NCI-H1092 (cell line): ENCODE results near the gene TSHR.

ENCODE experiments used
- DNase-seq: peaks from one replicate; lab custom pipeline; 2025; lab: John Stamatoyannopoulos, UW

The TSHR gene

DNA sequence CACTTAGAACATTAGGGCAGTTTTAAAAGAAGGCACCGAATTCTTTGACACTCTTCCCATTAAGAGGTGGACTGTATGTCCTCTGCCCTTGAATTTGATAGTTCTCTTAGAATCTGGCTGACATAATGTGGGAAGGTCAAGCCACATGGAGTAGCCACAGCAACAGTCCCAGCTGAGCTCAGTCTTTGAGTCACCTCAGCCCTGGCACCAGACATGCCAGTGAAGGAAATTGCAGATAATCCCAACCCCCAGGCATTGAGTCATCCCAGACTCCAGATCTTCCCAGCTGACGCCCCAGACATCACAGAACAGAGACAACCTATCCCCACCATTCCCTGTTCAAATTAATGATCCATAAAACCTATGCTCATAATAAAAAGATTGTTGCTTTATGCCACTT is 181.9 kb downstream of the TSHR start:
- DNase-seq: no peak

DNA sequence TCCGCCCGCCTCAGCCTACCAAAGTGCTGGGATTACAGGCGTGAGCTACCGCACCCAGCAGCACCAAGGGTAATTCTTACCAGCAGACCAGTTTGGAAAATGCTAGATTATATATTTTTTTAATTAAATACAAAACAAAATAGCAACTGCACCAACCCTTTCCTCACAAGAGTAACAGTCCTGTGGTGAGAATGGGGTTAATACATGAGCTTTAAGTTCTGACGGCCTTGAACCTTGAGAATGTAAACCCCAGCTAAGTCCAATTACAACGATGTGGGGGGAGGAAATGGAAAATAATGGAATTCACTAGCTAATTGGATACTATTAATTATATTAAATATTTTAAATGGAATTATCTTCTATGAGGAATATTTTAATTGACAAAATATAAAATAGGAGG is 183.0 kb downstream of the TSHR start:
- no peak for DNase-seq

DNA sequence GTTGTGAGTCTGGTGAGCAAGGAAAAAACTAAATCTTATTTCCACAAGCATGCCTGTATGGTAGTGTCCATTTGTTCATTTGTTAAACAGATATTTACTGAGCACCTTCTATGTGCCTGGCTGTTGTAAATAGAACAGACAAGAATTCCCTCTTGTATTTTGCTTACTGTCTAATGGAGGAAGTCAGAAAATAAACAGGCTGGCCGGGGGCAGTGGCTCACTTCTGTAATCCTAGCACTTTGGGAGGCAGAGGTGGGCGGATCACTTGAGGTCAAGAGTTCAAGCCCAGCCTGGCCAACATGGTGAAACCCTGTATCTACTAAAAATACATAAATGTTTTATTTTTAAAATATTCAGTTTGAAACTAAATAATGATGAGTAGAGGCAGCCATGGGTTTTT is 186.0 kb downstream of the TSHR start:
- DNase-seq: no peak

GRCh38 chr14:81143793-81144192 is 188.4 kb downstream of the TSHR start:
- DNase-seq: no peak

GRCh38 chr14:81144824-81145603 is 189.6 kb downstream of the TSHR start:
- DNase-seq: no peak

- no peak for DNase-seq
Observed at GRCh38 chr14:81147140-81147897, 191.9 kb downstream of the TSHR start.

DNA sequence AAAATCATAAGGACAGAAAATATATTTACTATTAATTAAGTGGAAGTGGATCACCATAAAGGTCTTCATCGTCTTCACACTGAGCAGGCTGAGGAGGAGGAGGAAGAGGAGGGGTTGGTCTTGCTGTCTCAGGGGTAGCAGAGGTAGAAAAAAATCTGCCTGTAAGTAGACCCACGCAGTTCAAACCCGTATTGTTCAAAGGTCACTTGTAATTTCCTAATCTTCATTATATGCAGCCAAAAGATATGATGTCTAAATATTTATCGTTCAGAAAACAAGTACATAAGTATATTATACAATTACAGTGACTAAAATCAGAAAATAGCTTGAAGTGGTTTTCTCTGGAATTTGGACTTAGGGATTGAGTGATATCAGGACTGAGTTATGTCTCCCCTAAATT is 193.2 kb downstream of the TSHR start:
- DNase-seq: no peak

GRCh38 chr14:81153187-81153586 is 197.8 kb downstream of the TSHR start:
- no peak for DNase-seq

- no peak for DNase-seq
Observed at GRCh38 chr14:81157431-81157830, 202.0 kb downstream of the TSHR start.

GRCh38 chr14:81161088-81161487 is 205.7 kb downstream of the TSHR start:
- DNase-seq: no peak

DNA sequence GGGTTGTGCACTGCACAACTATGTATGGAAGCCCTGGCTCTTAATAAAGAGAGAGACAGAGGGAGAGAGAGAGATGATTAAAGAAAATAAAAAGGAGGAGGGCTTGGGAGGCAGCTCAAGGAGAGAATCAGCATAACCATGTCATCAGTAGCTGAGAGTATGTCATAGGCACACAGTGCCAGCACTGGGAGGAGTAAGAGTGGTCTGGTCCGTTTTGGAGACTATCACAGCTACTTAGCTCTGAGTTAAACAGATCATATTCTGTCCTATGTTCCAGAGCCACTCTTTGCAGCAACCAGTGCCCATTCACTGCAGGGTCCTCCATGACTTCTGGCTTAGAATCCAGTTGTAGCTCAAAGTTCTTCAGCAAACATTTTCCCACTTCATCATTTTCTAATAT is 206.3 kb downstream of the TSHR start:
- DNase-seq: no peak

DNA sequence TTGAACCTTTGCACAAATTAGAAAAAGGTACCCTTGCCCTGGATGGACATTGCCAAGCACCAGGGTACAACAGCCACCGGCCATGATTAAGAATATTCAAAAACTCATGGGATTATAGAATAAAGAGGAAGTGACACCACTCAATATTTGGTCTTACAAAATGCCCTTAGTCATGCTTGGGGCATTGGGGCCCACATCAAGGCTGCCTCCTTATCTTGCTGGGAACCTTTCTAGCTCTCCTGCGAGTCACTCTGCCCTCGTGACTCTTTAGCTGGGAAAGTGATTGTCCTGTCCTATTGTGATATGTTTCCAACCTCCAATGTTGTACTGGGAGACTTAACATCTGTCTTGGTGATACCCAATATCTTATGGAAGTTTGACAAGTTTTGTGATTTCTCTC is 207.5 kb downstream of the TSHR start:
- DNase-seq: no peak

DNA sequence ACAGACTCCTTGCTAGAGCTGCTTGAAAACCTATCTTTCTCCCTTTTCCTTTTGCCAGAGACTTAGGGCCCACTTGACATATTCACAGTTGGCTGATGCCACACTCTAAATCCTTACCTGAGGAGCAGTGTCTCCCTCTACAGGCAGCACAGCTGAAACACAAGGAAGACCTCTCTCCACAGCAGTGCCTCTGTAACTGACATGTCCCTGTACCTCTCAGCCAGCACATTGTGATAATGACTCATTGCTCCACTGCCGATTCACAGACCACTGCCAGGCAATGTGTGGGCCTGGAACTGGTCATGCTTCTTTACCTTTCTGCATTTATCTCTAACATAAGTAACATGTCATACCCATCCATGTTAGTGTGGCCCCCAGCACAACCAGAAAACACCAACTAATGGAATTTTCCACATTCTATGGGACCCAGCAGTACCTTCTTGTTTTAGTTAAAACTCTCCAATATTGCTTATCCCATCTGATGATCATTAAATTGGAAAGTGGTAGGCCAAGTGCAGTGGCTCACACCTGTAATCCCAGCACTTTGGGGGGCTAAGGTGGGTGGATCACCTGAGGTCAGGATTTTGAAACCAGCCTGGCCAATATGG is 208.8 kb downstream of the TSHR start:
- DNase-seq: peak; percentile 50

GRCh38 chr14:81165188-81165587 is 209.8 kb downstream of the TSHR start:
- no peak for DNase-seq

DNA sequence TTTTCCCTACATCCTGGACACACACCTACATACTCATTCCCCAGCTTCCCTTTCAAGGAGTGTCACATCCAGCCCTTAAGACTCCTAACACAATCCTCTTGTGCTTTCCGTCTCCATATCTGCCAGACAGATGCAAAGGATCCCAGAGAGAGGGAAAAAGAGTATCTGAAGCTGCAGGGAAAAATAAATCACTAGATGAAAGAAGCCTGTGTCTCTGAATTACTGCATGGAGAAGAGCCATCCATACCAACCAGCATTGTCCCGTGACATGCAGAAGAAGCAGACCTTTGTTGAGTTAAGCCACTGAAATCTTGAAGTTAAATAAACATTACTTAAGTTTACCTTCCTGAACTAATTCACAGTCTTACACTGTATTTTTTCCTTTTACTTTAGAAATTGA is 210.7 kb downstream of the TSHR start:
- no peak for DNase-seq

DNA sequence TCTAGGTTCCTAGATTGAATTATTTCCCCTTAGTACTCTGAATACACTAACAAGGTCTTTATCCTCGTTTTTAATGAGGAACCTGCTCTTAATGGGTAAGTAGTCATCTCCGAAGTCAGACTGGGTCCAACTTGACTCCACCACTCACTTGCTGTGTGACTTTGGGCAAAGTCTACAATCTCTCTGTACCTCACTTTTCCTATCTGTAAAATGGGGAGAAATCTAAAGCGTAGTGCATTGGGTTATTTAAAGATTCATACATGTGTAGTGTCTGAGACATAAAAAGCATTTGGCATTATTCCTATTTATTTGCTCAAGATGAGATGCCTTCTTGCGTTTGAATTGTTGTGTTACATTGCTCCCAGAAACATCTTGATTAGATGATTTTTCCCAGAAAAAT is 213.8 kb downstream of the TSHR start:
- DNase-seq: no peak

DNA sequence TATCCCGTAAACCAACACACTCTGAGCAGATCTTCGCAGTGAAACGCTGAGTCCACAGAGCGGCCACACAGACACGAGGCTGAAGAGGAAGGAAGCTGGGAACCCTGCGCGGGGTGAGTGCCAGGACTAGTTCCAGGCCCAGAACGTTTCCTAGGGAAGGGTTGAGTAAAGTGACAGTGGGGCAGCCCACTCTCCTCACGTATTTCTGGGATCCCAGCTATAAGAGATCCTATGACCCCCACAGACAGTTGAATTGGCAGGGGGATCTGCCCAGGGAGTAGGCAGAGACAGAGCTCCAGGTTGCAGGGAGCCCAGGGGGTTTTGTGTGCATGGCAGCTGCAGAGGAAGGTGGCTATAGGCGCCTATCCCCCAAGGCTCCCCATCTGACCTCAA is 214.3 kb downstream of the TSHR start:
- no peak for DNase-seq

DNA sequence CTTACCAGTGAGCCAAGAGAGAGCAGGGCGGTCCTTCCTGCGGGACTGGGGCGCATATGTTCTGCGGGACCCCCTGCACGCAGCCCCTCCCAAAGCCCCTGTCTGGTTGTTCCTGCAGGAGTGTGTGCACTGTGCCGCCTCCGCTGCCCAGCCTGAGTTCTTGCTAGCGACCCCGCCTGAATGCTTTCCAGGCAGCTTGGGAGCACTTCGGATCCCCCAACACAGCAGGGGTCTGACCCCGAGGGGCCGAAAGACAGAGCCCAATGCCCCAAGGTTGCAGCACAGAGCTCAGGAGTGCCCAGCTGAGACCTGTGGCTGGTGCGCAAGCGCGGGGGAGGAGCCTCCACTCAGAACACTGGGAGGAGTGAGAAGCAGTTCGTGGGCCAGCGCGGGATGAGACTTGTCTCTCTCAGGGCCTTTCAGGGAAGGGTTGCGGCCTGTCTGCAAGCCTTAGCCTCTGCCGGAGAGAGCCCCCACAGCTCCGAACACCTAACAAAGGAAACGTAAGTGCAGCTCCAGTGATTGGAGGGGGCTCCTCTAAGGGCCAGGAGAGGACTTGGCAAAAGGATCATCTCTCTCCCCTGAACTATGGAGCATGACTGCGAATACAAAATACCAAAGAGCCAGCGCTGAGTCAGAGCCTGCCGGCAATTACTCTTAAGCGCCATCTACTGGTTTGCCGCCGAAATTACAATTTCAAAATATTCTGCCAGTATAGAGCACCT is 214.8 kb downstream of the TSHR start:
- DNase-seq: peak; percentile 84

GRCh38 chr14:81170829-81171195 is 215.4 kb downstream of the TSHR start:
- DNase-seq: no peak

DNA sequence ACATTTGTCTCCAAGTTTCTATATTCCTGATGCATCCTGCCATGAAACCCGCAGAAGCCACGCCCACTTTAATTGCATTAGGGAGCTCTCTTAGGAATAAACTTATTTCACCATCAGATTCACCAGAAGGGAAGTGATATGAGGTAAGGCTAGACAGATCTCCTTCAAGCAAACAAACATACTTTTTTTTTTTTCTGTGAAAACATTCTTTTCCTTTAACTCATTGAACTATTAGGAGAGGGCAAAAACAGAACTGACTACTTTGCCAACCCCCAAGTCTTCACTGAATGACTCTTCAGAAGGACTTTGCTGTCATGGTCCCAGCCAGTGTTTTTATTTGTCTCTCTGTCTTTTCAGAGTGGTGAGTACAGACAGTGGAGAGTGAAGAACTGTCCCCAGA is 216.9 kb downstream of the TSHR start:
- DNase-seq: no peak

- no peak for DNase-seq
Observed at GRCh38 chr14:81172881-81173280, 217.5 kb downstream of the TSHR start.

- DNase-seq: no peak
Observed at GRCh38 chr14:81176241-81176640, 220.8 kb downstream of the TSHR start.

- no peak for DNase-seq
Observed at GRCh38 chr14:81177225-81177624, 221.8 kb downstream of the TSHR start.
